NCI-H1417 (cell line): ENCODE data around the gene ARHGAP12.
"Not testable (repeated sequence)": the region's sequence is repeated elsewhere in the genome, so short reads cannot be mapped to it uniquely, and the experiment has no call there.

Source experiments
- DNase-seq, 3 experiments: peaks; one replicate each; lab custom pipeline; 2025; lab: John Stamatoyannopoulos, UW

The ARHGAP12 gene

GRCh38 chr10:31926765-31927564 lies 1.7 kb downstream of the ARHGAP12 start:
- DNase-seq = no peak

- no peak for DNase-seq
Observed at GRCh38 chr10:31926160-31926559, 2.5 kb downstream of the ARHGAP12 start.

GRCh38 chr10:31924833-31925232 lies 3.8 kb downstream of the ARHGAP12 start:
- DNase-seq = no peak

DNA sequence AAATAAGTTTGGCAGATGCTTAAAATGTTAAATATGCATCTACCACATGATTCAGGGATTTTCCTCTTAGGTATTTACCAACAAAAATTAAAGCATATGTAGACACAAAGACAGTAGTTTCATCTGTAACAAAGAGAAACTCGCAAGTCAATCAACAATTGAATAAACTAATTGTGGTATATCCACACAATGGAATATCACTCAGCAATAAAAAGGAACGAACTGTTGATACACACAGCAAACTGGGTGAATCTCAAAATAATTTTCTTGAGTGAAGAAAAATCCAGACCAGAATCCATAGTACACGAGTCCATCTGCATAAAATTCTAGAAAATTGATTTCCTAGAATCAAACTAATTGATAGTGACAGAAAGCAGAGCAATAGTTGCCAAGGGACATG lies 5.2 kb downstream of the ARHGAP12 start:
- no peak for DNase-seq

- DNase-seq = no peak
Observed at GRCh38 chr10:31921031-31921430, 7.6 kb downstream of the ARHGAP12 start.

- DNase-seq = no peak
Observed at GRCh38 chr10:31920538-31920937, 8.1 kb downstream of the ARHGAP12 start.

DNA sequence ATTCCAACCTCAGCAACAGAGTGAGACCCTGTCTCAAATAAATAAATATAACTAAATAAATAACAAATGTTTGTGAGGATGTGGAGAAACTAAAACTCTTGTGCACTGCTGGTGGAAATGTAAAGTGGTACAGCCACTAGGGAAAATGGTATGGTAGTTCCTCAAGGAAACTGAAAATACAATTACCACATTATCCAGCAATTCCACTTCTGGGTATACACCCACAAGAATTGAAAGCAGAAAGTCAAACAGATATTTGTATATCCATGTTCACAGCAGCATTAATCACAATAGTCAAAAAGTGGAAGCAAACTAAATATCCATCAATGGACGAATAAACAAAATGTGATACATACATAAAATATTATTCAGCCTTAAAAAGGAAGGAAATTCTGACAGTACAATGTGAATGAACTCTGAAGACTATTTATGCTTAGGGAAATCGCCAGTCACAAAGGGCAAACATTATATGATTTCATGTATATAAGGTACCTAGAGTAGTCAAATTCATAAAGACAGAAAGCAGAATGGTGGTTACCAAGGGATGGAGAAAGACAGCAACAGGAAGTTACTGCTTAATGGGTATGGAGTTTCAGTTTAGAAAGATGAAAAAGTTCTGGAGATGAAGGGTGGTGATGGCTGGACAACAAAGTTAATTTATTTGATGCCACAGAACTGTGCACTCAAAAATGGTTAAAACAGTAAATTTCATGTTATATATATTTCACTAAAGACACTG lies 9.8 kb downstream of the ARHGAP12 start:
- DNase-seq = no peak

- DNase-seq = no peak
Observed at GRCh38 chr10:31914370-31914769, 14.3 kb downstream of the ARHGAP12 start.

- no peak for DNase-seq
Observed at GRCh38 chr10:31912898-31913850, 15.5 kb downstream of the ARHGAP12 start.

- no peak for DNase-seq
Observed at GRCh38 chr10:31912289-31912688, 16.3 kb downstream of the ARHGAP12 start.

GRCh38 chr10:31910016-31910415 lies 18.6 kb downstream of the ARHGAP12 start:
- DNase-seq = no peak

- no peak for DNase-seq
Observed at GRCh38 chr10:31908157-31908556, 20.5 kb downstream of the ARHGAP12 start.

- no peak for DNase-seq
Observed at GRCh38 chr10:31906039-31906438, 22.6 kb downstream of the ARHGAP12 start.

- DNase-seq = peak in 1 of 3 experiments; percentile 2
Observed at GRCh38 chr10:31905586-31905985, 23.0 kb downstream of the ARHGAP12 start.

- DNase-seq = no peak
Observed at GRCh38 chr10:31902625-31903024, 26.0 kb downstream of the ARHGAP12 start.

- no peak for DNase-seq
Observed at GRCh38 chr10:31897506-31897905, 31.1 kb downstream of the ARHGAP12 start.

GRCh38 chr10:31896968-31897384 lies 31.7 kb downstream of the ARHGAP12 start:
- no peak for DNase-seq

DNA sequence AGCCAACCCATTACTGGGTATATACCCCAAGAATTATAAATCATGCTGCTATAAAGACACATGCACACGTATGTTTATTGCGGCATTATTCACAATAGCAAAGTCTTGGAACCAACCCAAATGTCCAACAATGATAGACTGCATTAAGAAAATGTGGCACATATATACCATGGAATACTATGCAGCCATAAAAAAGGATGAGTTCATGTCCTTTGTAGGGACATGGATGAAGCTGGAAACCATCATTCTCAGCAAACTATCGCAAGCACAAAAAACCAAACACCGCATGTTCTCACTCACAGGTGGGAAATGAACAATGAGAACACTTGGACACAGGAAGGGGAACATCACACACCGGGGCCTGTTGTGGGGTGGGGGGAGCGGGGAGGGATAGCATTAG lies 32.9 kb downstream of the ARHGAP12 start:
- not testable (repeated sequence) for DNase-seq

GRCh38 chr10:31888442-31888841 lies 40.2 kb downstream of the ARHGAP12 start:
- no peak for DNase-seq

GRCh38 chr10:31887850-31888249 lies 40.8 kb downstream of the ARHGAP12 start:
- no peak for DNase-seq

DNA sequence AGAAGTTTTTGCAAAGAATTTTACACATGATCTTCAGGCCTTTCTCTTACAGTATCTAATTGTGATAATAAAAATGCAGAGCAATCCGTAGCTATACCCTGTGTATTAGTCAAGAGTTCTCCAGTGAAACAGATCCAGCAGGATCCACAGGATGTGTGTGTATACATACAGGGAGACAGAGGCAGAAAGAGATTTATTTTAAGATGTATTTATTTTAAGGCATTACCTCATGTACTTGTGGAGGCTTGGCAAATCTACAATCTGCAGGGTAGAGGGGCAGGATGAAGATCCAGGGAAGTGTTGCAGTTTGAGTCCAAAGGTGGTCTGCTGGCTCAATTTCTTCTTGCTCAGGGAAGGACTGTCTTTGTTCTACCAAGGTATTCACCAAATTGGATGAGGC lies 41.7 kb downstream of the ARHGAP12 start:
- DNase-seq = no peak

- no peak for DNase-seq
Observed at GRCh38 chr10:31885971-31886370, 42.7 kb downstream of the ARHGAP12 start.
